ENCODE results near the gene GNB1. TPM values are rescaled to one million over a fixed set of nuclear protein-coding genes. Genes with fewer than 3 reads are reported as not detected.

GNB1 gene
- total and polyA plus RNA-seq, 10 of the 15 experiments (the other 5 are each of a cell fraction or from before 2014, with no cell fraction given), result 23.0 to 392 (median 93.9) TPM

DNA sequence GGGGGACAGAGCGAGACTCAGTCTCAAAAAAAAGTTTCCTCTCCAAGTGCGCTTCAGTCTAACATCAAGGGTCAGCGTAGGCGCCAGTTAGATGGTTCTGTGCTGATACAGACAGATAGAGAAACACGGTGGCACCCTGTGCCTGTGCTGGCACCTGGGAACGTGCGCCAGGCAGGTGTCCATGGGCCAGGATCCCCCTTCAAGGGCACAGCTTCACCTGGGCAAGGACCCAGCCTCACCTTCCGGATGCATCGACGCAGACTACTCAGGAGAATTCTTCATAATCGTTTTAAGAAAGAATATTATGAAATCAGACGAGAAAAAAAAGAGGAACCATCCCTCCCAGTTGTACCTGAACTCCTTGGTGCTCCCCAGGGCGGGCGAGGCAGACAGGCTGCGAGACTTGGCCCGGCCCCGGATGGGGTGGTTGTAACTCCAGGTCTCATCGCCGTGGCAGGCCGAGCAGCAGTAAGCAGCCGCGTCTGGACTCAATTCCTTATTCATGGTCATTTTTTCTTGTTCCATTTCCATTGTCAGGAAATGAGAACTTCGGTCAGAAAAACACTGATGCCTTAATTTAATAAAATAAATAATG is 125.9 kb downstream of the GNB1 start:
- CTCF ChIA-PET, result no interaction called here
- H3K9ac ChIP-seq (ENCODE audit: control insufficient read depth, insufficient read depth, low read length), result no peak overlapping the region
- no peak overlapping the region for H3K4me3 ChIP-seq
- peaks cover 21% of the 10 kb centered on the region for H3K79me2 ChIP-seq (ENCODE audit: control insufficient read depth, insufficient read depth, low read length)
- TF ChIP-seq SREBF2 (IDR thresholded peaks at IDR 0.05; ENCODE audit: low read length), result no peak
- no peak for TF ChIP-seq RBBP5 (conservative IDR thresholded peaks at IDR 0.05)
- no peak for TF ChIP-seq PML (IDR thresholded peaks at IDR 0.05; ENCODE audit: low read length)
- TF ChIP-seq NFXL1 (IDR thresholded peaks at IDR 0.05; ENCODE audit: borderline replicate concordance), result no peak
- TF ChIP-seq RAD51 (IDR thresholded peaks at IDR 0.05), result no peak
- TF ChIP-seq FOXM1 (IDR thresholded peaks at IDR 0.05; ENCODE audit: low read depth, low read length), result no peak
- no peak for TF ChIP-seq SMAD1 (IDR thresholded peaks at IDR 0.05; ENCODE audit: low read depth, partially characterized antibody)
- no peak for TF ChIP-seq ESRRA (IDR thresholded peaks at IDR 0.05; ENCODE audit: low read length)
- no peak for TF ChIP-seq NR2C2 (IDR thresholded peaks at IDR 0.05; ENCODE audit: borderline replicate concordance, control insufficient read depth, insufficient read length, low read depth)
- TF ChIP-seq MTA3 (IDR thresholded peaks at IDR 0.05; ENCODE audit: borderline replicate concordance, low read length), result no peak
- no peak for TF ChIP-seq NBN (IDR thresholded peaks at IDR 0.05)
- TF ChIP-seq SMC3 (IDR thresholded peaks at IDR 0.05; ENCODE audit: borderline replicate concordance, low read length), result no peak
- no peak for TF ChIP-seq IKZF1 (conservative IDR thresholded peaks at IDR 0.05)
- no peak for TF ChIP-seq MLLT1 (IDR thresholded peaks at IDR 0.05)
- TF ChIP-seq BCL11A (IDR thresholded peaks at IDR 0.05; ENCODE audit: low read depth, low read length), result no peak
- no peak for TF ChIP-seq WRNIP1 (IDR thresholded peaks at IDR 0.05; ENCODE audit: borderline replicate concordance, low read depth, low read length)
- no peak for TF ChIP-seq RFX5 (IDR thresholded peaks at IDR 0.05; ENCODE audit: low read depth, low read length)
- no peaks in the 10 kb centered on the region for H3K4me1 ChIP-seq (ENCODE audit: control insufficient read depth, insufficient read depth, low read length)
- H4K20me1 ChIP-seq (ENCODE audit: control insufficient read depth, insufficient read depth), result no peaks in the 10 kb centered on the region
- H3K27ac ChIP-seq (ENCODE audit: control insufficient read depth, insufficient read depth), result no peak overlapping the region
- H2AFZ ChIP-seq (ENCODE audit: control insufficient read depth, low read depth, low read length), result no peak overlapping the region
- RAD21 ChIA-PET (ENCODE audit: unreplicated experiment), result no interaction called here
- intact Hi-C loops (cut with micrococcal nuclease; ENCODE audit: unreplicated experiment), result no loop called here
- DNase-seq (ENCODE audit: low read depth, low spot score), result no peak
- POLR2A ChIA-PET, result interaction anchor here (0.6 kb wide), 1 partner anchor 46 kb away, joined by 5 read pairs; no protein-coding TSS in a partner anchor
- 92% methylated on average over 23 of the region's 23 CpGs for WGBS (ENCODE audit: insufficient coverage, insufficient replicate concordance, low lambda C conversion rate, missing lambda C conversion rate)
- no TSS peak for BruUV-seq (replicated peaks)
- in situ Hi-C loops (cut with MboI), result no loop called here
- no peak overlapping the region for H3K4me2 ChIP-seq (ENCODE audit: control insufficient read depth, insufficient read depth)
- SMC1A ChIA-PET (ENCODE audit: uncharacterized antibody, unreplicated experiment), result no interaction called here
- H3K27me3 ChIP-seq (replicated peaks in 1 of 2; ENCODE audit: control insufficient read depth in 2 of 2, insufficient read depth in 2 of 2, low read length in 1 of 2), result no peaks in the 10 kb centered on the region
- no peak for FAIRE-seq
- H3K9me3 ChIP-seq (replicated peaks; ENCODE audit: control insufficient read depth, insufficient read depth, low read length), result no peaks in the 10 kb centered on the region; the same call in 1 of the 3 replicates
- ATAC-seq, result no peak
- peaks cover 14 to 25% of the 10 kb centered on the region in 2 experiments for H3K36me3 ChIP-seq (ENCODE audit: control insufficient read depth in 2 of 2, insufficient read depth in 2 of 2, low read length in 1 of 2)

All from GM12878 (cell line).